Psoas muscle (tissue), 8 donors: ENCODE measurements around the gene KLC4. TPM values are rescaled to one million over a fixed set of nuclear protein-coding genes. Genes with fewer than 3 reads are reported as not detected.

ENCODE experiments used
- ATAC-seq, 4 donors: fragments of 200-7000 bp; cut with Tn5 transposase; one replicate each; pipeline ENCODE4 v1.9.1; 2020; ENCODE audit warnings: moderate library complexity in 3 of 4, mild to moderate bottlenecking in 2 of 4
- DNase-seq, 2 donors: peaks; one replicate each; pipeline ENCODE4 v3.0.0-alpha.2; 2020
- H3K27ac ChIP-seq: fragments of 200-600 bp; one replicate; pipeline ENCODE4 v1.8.0; 2022
- H3K27me3 ChIP-seq, 3 donors: fragments of 200-600 bp in 1 of 3; one replicate each; pipeline versions ENCODE4 v1.6.1 to v1.8.0; 2013 to 2022; ENCODE audit warnings: low read length in 2 of 3, mild to moderate bottlenecking in 2 of 3, moderate library complexity in 1 of 3; ENCODE audit not compliant: insufficient read depth in 3 of 3
- H3K36me3 ChIP-seq, 2 donors: fragments of 200-600 bp in 1 of 2; one replicate each; pipeline versions ENCODE4 v1.6.1 to v1.8.0; 2013 to 2022; ENCODE audit warnings: low read depth in 1 of 2, mild to moderate bottlenecking in 1 of 2, moderate library complexity in 1 of 2; ENCODE audit not compliant: insufficient read depth in 1 of 2
- H3K4me1 ChIP-seq: fragments of 200-600 bp; one replicate; pipeline ENCODE4 v1.8.0; 2022
- H3K4me3 ChIP-seq: fragments of 200-600 bp; one replicate; pipeline ENCODE4 v1.8.0; 2022; ENCODE audit warnings: mild to moderate bottlenecking
- H3K9me3 ChIP-seq: fragments of 200-600 bp; one replicate; pipeline ENCODE4 v1.8.0; 2022
- WGBS, 3 donors: extraction: QIAGEN DNeasy Blood & Tissue Kit; methylation state at CpG; one replicate each; pipeline versions ENCODE4 v1.1.6 to v1.1.7; 2013; 5-methylcytosine and 5-hydroxymethylcytosine counted together
- intact Hi-C, 2 donors: fragments of 100-400 bp; cut with DNase I; formaldehyde crosslinking; loops; one replicate each; pipeline versions ENCODE4 v1.11.0 to v1.14.2; 2022
- polyA plus RNA-seq, 3 donors: library from polyadenylated mRNA; stranded (reverse); fragments of 200-250 nt; gene quantifications; one replicate each; pipeline ENCODE4 v1.2.3, GENCODE V29; 2013
- total RNA-seq, 4 donors: library from RNA; stranded (reverse); fragmentation: NEBNext Ultra II Directional in 2 of 4; extraction: Animal tissue kit (Norgen Biotek cat#: 25700) in 2 of 4; gene quantifications; one replicate each; pipeline versions ENCODE4 v1.2.1 to v1.2.4, GENCODE V29; 2021 to 2023
- TF ChIP-seq, protein P1 (sequence below): fragments of 200-600 bp; IDR thresholded peaks from one replicate; pipeline ENCODE4 v1.8.0; 2022; ENCODE audit warnings: antibody characterized with exemption
- donor health status: healthy with polysubstance abuse.
- donor health status: DM: no; HTN: no; CAD: no; lungs with moderate emphysema.
- donor health status: Bipolar disorder and iron deficiency.
- donor health status: healthy.
- donor health status: DM: yes; HTN: yes; CAD: no.
- donor health status: DM: no; HTN: no; CAD: no.
- donor health status: DM: no; HTN: no; CAD: no.
- donor health status: DM: yes; HTN: yes; CAD: no.

Gene KLC4
- total and polyA plus RNA-seq, 7 donors: 12.2 to 20.9 (median 14.9) TPM

DNA sequence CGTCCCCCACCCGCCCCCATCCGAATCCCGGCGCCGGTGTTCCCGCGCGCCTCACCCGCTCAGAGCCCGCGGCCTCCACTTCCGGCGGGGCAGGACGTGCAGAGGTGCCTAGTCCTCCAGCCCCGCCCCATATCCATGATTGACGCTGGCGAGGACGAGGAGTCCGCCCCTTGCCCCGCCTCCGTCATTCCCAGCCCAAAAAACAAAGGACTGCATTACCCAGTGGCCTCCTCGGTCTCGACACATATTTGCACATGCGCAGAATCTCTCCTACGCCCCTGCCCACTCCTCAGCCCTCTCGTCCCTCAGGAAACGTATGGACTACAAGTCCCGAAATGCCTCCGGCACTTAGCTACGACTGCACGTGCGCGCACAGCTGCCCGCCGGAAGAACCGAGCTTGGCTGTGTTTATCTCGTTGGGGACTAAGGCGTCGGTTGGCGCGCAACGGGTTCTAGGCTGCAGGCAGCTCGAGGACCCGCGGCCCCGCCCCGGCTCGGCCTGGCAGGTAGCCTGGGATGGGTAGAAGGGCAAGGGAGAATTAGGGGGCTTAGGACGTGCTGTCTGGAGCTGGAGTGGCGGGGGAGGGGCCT lies 45.5 kb upstream of the KLC4 start, which contains the start of the genes KLHDC3 and MEA1:
TSS of gene KLHDC3 (plus strand) at position 407 of the 591 bp plus-strand sequence. CDS start 2,944 bp downstream, outside the sequence.
TSS of gene MEA1 (minus strand) at position 104 of the 591 bp plus-strand sequence. CDS start 133 bp downstream, outside the sequence.
- intact Hi-C loops: loop anchor here in 1 of 2 donors (2.0 kb wide), 1 partner anchor 47 kb away; no protein-coding TSS in a partner anchor
- Histone ChIP-seq H3K36me3 (peaks cover 4 to 51% of the 10 kb centered on the region in 2 donors), H3K27me3 (no peaks in the 10 kb centered on the region), H3K4me1 (peaks cover 51% of the 10 kb centered on the region), H3K4me3 (peak within 1 kb of the TSS; percentile 77), H3K9me3 (no peaks in the 10 kb centered on the region), H3K27ac (peak within 1 kb of the TSS; percentile 87)
- DNase-seq: peak; percentile 99
- ATAC-seq: peak; percentile 91 to 97 (median 94)
- TF ChIP-seq, protein P1, sequence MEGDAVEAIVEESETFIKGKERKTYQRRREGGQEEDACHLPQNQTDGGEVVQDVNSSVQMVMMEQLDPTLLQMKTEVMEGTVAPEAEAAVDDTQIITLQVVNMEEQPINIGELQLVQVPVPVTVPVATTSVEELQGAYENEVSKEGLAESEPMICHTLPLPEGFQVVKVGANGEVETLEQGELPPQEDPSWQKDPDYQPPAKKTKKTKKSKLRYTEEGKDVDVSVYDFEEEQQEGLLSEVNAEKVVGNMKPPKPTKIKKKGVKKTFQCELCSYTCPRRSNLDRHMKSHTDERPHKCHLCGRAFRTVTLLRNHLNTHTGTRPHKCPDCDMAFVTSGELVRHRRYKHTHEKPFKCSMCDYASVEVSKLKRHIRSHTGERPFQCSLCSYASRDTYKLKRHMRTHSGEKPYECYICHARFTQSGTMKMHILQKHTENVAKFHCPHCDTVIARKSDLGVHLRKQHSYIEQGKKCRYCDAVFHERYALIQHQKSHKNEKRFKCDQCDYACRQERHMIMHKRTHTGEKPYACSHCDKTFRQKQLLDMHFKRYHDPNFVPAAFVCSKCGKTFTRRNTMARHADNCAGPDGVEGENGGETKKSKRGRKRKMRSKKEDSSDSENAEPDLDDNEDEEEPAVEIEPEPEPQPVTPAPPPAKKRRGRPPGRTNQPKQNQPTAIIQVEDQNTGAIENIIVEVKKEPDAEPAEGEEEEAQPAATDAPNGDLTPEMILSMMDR: no peak
- 0% methylated on average over 49 to 51 of the region's 51 CpGs for WGBS, 3 donors

DNA sequence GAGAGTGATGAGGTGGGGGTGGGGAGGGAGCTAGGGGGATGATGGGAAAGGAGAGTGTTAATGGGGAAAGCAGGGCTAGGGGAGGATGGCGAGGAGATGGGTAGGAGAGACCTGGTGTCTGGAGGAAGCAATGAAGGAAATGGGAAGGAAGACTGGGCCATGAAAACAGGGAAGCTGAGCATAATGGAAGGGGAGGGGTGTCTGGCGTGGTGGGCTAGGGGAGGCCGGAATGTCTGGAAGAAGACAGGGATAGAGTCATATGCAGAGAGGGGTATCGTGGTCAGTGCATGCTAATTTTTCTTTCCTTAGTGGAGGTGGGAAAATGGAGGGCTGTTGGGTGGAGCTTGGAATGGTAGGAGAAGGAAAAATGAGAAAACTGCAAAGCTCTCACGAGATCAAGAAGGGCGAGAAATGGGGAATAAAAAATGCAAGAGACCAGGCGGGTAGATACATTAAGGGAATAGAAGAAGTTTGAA lies 45.0 kb upstream of the KLC4 start:
- no peaks in the 10 kb centered on the region for H3K27me3 ChIP-seq
- H3K4me3 ChIP-seq: peak overlapping the region; percentile 77
- intact Hi-C loops: no loop called here
- DNase-seq (no peak), ATAC-seq (no peak)
- H3K27ac ChIP-seq: peak overlapping the region; percentile 87
- TF ChIP-seq, protein P1: no peak
- H3K9me3 ChIP-seq: no peaks in the 10 kb centered on the region
- peaks cover 4 to 50% of the 10 kb centered on the region in 2 donors for H3K36me3 ChIP-seq
- 0 to 1% (median 1%) methylated on average over 7 of the region's 7 CpGs for WGBS, 3 donors
- H3K4me1 ChIP-seq: peaks cover 57% of the 10 kb centered on the region

DNA sequence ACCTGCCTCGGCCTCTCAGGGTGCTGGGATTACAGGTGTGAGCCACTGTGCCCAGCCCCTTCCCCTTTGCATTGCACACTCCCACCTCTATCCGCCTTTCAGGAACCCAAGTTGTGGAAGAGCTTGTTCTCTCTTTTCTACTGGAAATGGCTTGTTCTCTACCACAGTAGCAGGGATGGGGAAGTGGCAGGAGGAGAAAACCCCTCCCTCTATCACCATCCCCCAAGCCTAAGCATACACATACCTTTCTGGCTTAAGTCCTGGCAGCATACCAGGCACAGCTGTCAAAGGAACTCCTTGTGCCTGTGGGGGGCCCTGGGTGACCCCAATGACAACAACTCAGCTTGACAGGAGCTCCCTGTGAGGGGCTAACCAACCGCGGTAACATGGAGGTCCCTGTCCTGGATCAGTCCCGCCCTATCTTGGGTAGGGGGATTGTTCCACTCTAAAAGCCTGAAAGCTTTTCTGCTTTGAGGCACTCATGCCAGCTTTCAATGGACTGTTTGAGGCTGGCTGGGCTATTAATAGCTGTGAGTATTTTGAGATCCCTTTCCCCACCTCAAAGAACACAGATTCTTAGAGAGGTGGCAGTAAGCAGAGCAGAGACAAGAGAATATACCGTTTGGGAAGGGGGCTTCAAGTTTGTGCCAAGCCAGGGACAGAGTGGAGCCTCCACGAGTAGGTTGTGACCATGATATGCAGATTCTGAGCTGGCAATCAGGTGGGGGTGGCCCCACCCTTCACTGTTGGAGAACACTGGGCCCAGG lies 43.1 kb upstream of the KLC4 start:
- intact Hi-C loops: loop anchor here (2.0 to 5.0 kb wide), 2 partner anchors 36 kb away; partner anchors contain the start of gene CUL7 (in 2 of the 2)
- WGBS, 3 donors: 24 to 46% (median 33%) methylated on average over 7 of the region's 7 CpGs

DNA sequence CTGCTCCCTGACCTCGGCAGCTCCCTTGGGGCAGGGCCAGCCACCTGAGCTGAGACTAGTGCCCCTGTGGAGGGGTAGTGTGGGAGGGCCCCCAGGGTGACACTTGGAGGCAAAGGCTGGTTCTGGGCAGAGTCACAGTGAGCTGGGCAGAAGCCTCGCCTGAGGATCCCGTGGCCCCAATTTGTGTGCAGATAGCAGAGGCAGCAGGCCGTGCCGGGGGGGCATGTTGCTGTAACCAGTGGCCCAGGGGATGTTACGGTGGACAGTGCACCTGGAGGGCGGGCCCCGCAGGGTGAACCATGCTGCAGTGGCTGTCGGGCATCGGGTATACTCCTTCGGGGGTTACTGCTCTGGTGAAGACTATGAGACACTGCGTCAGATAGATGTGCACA lies 42.5 kb upstream of the KLC4 start:
- peak in 2 of 4 donors; percentile 3 to 9 for ATAC-seq
- no peaks in the 10 kb centered on the region for H3K9me3 ChIP-seq
- peaks cover 0 to 36% of the 10 kb centered on the region in 2 donors for H3K36me3 ChIP-seq
- H3K4me1 ChIP-seq: peaks cover 74% of the 10 kb centered on the region
- peak overlapping the region; percentile 77 for H3K4me3 ChIP-seq
- TF ChIP-seq, protein P1: no peak
- H3K27me3 ChIP-seq: no peaks in the 10 kb centered on the region
- peak overlapping the region; percentile 87 for H3K27ac ChIP-seq
- WGBS, 3 donors: 30 to 46% (median 37%) methylated on average over 12 of the region's 12 CpGs
- DNase-seq: peak; percentile 33 to 62
- intact Hi-C loops: loop anchor here (2.0 to 5.0 kb wide), 2 partner anchors 35 to 36 kb away; partner anchors contain the start of gene CUL7 (in 2 of the 2)

More for the DNA sequence above, 43.1 kb upstream of the KLC4 start:
- peaks cover under 1 to 42% of the 10 kb centered on the region in 2 donors for H3K36me3 ChIP-seq
- H3K9me3 ChIP-seq: no peaks in the 10 kb centered on the region
- H3K4me1 ChIP-seq: peaks cover 74% of the 10 kb centered on the region
- ATAC-seq (peak; percentile 15 to 61 (median 40)), DNase-seq (peak in 1 of 2 donors; percentile 69)
- H3K27ac ChIP-seq: peak overlapping the region; percentile 87
- no peaks in the 10 kb centered on the region for H3K27me3 ChIP-seq
- TF ChIP-seq, protein P1: no peak
- H3K4me3 ChIP-seq: peak overlapping the region; percentile 77
